IPS DF 4.7 (cell line): Measurements from ENCODE around the gene TAF11L3.
"Not testable (repeated sequence)": the region's sequence is repeated elsewhere in the genome, so short reads cannot be mapped to it uniquely, and the experiment has no call there.

Experiments
- DNase-seq: peaks from one replicate; pipeline ENCODE4 v3.0.0-alpha.2; 2013; ENCODE audit warnings: low spot score; ENCODE audit errors: extremely low read depth

Gene TAF11L3

GRCh38 chr5:17518067-17518466, at the start of gene TAF11L3:
Gene TAF11L3, plus strand, starts transcription at chr5:17518367.
- not testable (repeated sequence) for DNase-seq

DNA sequence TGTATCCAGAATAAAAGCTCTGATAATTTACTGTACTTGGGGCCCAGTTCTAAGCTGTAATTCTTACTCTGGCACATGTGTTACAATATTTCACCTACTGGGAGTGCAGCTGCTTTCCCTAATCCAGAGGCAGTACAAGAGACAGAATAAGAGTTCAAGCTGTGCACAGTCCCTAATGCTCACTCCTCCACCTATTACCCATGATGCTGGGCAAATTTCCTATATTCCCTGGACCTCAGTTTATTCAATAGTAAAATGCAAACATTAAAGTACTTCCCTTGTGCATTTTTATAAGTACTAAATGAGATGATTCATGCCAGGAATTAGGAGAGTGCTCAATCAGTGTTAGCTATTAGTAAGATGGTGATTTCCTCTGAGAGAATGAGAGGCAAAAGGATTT, 48.1 kb upstream of the TAF11L3 start:
- no peak for DNase-seq

GRCh38 chr5:17475064-17475463, 43.1 kb upstream of the TAF11L3 start:
- not testable (repeated sequence) for DNase-seq

DNA sequence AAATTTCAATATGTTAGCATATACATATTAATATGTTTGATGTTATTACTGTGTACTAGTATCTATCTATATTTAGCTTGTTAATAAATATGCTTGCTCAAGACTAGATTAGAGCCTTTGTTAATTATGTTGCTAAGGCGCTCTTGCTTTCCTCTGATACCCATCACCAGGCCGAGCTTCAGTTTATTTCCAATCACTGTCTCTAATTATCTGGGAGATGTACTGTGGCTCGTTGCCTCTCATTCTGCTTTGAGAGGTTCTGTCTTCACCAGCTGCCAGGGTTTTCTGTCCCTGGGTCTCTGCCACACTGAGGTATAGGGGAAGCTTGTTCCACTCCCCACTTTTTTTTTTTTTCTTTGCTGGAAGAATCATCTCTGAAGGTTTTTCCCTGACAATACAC, 41.1 kb upstream of the TAF11L3 start:
- DNase-seq: no peak

- no peak for DNase-seq
Observed at GRCh38 chr5:17477573-17478265, 40.4 kb upstream of the TAF11L3 start.

GRCh38 chr5:17481378-17481777, 36.8 kb upstream of the TAF11L3 start:
- DNase-seq: no peak

DNA sequence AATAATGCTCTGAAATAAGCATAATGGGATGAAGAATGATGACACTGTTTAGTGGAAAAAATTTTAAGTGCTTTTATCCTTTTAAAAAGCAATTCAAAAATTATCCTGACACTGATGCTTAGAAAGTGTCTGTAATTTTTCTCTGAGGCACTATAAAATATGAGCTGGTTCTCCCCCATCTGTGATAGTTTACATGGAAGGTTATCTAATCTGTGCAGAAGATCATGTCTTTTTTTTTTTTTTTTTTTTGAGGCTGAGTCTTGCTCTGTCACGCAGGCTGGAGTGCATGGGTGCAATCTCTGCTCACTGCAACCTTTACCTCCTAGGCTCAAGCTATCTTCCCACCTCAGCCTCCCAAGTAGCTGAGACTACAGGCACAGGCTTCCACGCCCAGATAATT, 35.4 kb upstream of the TAF11L3 start:
- DNase-seq: no peak

DNA sequence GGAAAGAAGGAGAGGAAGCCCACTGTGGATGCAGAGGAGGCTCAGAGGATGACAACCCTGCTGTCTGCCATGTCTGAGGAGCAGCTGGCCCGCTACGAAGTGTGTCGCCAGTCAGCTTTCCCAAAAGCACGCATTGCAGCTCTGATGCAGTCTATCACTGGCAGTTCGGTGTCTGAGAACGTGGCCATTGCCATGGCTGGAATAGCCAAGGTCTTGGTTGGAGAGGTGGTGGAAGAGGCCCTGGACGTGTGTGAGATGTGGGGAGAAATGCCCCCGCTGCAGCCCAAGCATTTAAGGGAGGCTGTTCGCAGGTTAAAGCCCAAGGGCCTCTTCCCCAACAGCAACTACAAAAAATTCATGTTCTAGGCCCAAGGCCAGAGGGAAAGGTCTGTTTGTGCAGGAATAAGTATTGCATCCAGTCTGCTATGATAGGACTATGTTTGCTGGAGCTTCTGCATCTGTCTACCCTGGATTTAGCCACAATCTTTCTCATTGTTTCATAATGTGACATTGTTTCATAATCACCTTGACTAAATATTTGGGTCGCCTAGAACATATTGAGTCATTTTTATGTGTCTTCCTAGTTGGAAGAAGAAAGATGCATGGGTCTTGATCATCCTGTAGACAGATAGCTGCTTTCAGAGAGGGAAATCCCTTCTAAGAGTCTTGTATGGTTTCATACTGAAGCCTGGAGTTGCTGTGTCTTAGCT, 31.5 kb upstream of the TAF11L3 start:
- not testable (repeated sequence) for DNase-seq

- no peak for DNase-seq
Observed at GRCh38 chr5:17487174-17487512, 31.0 kb upstream of the TAF11L3 start.

DNA sequence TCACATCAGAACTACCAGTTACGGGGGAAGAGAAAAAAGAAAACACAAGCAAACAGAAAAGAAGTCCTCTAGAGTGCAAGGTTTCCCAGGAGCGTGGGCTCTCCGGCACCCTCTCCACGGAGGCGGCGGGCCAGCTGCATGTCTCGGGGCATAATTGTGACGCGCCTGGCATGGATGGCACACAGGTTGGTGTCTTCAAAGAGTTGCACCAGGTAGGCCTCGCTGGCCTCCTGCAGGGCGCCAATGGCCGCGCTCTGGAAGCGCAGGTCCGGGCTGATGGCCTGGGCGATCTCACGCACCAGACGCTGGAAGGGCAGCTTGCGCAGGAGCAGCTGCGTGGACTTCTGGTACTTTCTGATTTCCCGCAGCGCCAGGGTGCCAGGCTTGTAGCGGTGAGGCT, 26.9 kb upstream of the TAF11L3 start:
- DNase-seq: not testable (repeated sequence)

- DNase-seq: no peak
Observed at GRCh38 chr5:17492770-17493169, 25.4 kb upstream of the TAF11L3 start.

DNA sequence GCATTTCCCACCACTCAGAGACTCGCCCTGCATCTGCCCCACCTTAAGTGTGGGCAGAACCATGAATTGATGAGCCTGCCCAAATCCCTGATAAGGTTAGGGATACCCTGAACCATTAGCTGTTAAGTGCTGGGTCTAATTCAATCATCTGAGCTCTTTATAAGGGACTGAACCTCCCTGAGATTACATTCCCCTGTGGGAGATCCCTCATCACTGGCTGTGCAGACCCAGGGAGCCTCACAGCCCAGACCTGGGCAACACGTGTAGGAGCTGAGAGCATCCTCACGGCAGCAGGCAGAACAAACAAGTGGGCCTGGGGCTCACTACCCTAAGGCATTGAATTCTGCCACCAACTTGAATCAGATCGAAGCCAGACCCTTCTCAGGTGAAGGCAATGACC, 20.7 kb upstream of the TAF11L3 start:
- DNase-seq: no peak

DNA sequence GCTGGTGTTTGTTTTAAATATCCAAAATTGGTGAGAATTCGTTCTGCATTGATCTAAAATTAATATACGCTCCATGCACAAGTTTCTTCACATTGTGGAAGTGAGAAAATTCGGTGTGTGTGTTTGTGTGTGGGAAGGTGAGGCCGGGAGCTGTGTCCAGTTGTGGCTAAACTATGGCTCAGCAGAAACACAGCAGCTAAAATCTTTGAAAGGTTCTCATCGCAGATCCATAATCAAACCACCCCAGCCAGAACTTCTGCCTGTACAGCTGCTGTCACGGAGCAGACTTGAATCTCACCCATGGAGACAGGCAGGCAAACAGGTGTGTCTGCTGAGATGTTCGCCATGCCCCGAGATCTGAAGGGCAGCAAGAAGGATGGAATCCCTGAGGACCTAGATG, 20.2 kb upstream of the TAF11L3 start, which contains the start of gene TAF11L2:
Gene TAF11L2, plus strand, starts transcription at position 301 of the 400 bp plus-strand sequence.
- DNase-seq: not testable (repeated sequence)

DNA sequence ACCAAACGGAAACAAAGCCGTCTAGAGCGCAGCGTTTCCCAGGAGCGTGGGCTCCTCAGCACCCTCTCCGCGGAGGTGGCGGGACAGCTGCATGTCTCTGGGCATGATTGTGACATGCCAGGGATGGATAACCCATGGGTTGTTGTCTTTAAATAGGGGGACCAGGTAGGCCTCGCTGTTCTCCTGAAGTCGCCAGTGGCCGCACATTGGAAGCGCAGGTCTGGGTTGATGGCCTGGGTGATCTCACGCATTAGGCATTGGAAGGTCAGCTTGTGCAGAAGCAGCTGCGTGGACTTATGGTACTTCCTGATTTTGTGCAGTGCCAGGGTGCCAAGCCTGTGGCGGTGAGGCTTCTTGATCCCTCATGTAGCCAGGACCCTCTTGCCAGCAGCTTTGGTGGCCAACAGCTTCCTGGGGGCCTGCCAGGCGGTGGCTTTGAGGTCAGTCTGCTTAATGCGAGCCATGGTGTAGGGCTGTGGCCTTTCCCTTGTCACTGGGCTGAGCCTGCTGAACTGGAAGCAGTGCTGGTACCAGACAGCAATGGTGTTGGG, 6.3 kb upstream of the TAF11L3 start:
- DNase-seq: no peak

- DNase-seq: not testable (repeated sequence)
Observed at GRCh38 chr5:17517526-17517925, 641 bp upstream of the TAF11L3 start.

- DNase-seq: not testable (repeated sequence)
Observed at GRCh38 chr5:17519508-17519907, 1.3 kb downstream of the TAF11L3 start.

DNA sequence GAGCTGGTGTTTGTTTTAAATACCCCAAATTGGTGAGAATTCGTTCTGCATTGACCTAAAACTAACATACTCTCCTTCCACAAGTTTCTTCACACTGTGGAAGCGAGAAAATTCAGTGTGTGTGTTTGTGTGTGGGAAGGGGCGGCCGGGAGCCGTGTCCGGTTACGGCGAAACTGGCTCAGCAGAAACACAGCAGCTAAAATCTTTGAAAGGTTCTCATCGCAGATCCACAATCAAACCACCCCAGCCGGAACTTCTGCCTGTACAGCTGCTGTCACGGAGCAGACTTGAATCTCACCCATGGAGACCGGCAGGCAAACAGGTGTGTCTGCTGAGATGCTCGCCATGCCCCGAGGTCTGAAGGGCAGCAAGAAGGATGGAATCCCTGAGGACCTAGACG, 3.3 kb downstream of the TAF11L3 start, which contains the start of gene TAF11L4:
Gene TAF11L4, plus strand, starts transcription at position 301 of the 400 bp plus-strand sequence.
- not testable (repeated sequence) for DNase-seq

DNA sequence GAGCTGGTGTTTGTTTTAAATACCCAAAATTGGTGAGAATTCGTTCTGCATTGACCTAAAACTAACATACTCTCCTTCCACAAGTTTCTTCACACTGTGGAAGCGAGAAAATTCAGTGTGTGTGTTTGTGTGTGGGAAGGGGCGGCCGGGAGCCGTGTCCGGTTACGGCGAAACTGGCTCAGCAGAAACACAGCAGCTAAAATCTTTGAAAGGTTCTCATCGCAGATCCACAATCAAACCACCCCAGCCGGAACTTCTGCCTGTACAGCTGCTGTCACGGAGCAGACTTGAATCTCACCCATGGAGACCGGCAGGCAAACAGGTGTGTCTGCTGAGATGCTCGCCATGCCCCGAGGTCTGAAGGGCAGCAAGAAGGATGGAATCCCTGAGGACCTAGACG, 6.8 kb downstream of the TAF11L3 start, which contains the start of gene TAF11L5:
Gene TAF11L5, plus strand, starts transcription at position 301 of the 400 bp plus-strand sequence.
- DNase-seq: not testable (repeated sequence)

GRCh38 chr5:17526504-17526903, 8.3 kb downstream of the TAF11L3 start:
- DNase-seq: not testable (repeated sequence)

DNA sequence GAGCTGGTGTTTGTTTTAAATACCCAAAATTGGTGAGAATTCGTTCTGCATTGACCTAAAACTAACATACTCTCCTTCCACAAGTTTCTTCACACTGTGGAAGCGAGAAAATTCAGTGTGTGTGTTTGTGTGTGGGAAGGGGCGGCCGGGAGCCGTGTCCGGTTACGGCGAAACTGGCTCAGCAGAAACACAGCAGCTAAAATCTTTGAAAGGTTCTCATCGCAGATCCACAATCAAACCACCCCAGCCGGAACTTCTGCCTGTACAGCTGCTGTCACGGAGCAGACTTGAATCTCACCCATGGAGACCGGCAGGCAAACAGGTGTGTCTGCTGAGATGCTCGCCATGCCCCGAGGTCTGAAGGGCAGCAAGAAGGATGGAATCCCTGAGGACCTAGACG, 10.2 kb downstream of the TAF11L3 start, which contains the start of gene TAF11L6:
Gene TAF11L6, plus strand, starts transcription at position 301 of the 400 bp plus-strand sequence.
- DNase-seq: not testable (repeated sequence)
